Activated T-helper 17 cell treated with anti-CD3 and anti-CD28 coated beads, Interleukin-2, amount 50 U/mL, for 72 hours (primary cell): ENCODE measurements around the gene ENPEP. TPM values are rescaled to one million over a fixed set of nuclear protein-coding genes. Genes with fewer than 3 reads are reported as not detected.
A peak's percentile ranks its signal among the peaks of the same experiment; 100 is the strongest.
"Not testable (repeated sequence)": the region's sequence is repeated elsewhere in the genome, so short reads cannot be mapped to it uniquely, and the experiment has no call there.

ENCODE experiments used
- ATAC-seq: fragments of 150-1000 bp; cut with Tn5 transposase; replicated peaks from 2 replicates; pipeline ENCODE4 v1.10.0; 2021; ENCODE audit warnings: mild to moderate bottlenecking, moderate library complexity
- H3K27ac Mint-ChIP-seq: one replicate; pipeline ENCODE4 v1.8.0; 2022; ENCODE audit warnings: mixed read lengths
- H3K27me3 Mint-ChIP-seq: one replicate; pipeline ENCODE4 v1.8.0; 2022; ENCODE audit warnings: mixed read lengths
- H3K36me3 Mint-ChIP-seq: one replicate; pipeline ENCODE4 v1.8.0; 2022; ENCODE audit warnings: low read depth, mild to moderate bottlenecking, mixed read lengths
- H3K4me1 Mint-ChIP-seq: one replicate; pipeline ENCODE4 v1.8.0; 2022; ENCODE audit warnings: mixed read lengths
- H3K4me3 Mint-ChIP-seq: one replicate; pipeline ENCODE4 v1.8.0; 2022; ENCODE audit warnings: mild to moderate bottlenecking, mixed read lengths
- H3K9me3 Mint-ChIP-seq: one replicate; pipeline ENCODE4 v1.8.0; 2022; ENCODE audit warnings: mixed read lengths
- total RNA-seq, 2 donors: library from RNA; stranded (reverse); gene quantifications; one replicate each; pipeline ENCODE4 v1.2.3, GENCODE V29; 2022

Gene ENPEP, protein sequence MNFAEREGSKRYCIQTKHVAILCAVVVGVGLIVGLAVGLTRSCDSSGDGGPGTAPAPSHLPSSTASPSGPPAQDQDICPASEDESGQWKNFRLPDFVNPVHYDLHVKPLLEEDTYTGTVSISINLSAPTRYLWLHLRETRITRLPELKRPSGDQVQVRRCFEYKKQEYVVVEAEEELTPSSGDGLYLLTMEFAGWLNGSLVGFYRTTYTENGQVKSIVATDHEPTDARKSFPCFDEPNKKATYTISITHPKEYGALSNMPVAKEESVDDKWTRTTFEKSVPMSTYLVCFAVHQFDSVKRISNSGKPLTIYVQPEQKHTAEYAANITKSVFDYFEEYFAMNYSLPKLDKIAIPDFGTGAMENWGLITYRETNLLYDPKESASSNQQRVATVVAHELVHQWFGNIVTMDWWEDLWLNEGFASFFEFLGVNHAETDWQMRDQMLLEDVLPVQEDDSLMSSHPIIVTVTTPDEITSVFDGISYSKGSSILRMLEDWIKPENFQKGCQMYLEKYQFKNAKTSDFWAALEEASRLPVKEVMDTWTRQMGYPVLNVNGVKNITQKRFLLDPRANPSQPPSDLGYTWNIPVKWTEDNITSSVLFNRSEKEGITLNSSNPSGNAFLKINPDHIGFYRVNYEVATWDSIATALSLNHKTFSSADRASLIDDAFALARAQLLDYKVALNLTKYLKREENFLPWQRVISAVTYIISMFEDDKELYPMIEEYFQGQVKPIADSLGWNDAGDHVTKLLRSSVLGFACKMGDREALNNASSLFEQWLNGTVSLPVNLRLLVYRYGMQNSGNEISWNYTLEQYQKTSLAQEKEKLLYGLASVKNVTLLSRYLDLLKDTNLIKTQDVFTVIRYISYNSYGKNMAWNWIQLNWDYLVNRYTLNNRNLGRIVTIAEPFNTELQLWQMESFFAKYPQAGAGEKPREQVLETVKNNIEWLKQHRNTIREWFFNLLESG
- total RNA-seq: under 1 TPM in 1 of 2 donors, not detected in 1; 0.16 TPM

DNA sequence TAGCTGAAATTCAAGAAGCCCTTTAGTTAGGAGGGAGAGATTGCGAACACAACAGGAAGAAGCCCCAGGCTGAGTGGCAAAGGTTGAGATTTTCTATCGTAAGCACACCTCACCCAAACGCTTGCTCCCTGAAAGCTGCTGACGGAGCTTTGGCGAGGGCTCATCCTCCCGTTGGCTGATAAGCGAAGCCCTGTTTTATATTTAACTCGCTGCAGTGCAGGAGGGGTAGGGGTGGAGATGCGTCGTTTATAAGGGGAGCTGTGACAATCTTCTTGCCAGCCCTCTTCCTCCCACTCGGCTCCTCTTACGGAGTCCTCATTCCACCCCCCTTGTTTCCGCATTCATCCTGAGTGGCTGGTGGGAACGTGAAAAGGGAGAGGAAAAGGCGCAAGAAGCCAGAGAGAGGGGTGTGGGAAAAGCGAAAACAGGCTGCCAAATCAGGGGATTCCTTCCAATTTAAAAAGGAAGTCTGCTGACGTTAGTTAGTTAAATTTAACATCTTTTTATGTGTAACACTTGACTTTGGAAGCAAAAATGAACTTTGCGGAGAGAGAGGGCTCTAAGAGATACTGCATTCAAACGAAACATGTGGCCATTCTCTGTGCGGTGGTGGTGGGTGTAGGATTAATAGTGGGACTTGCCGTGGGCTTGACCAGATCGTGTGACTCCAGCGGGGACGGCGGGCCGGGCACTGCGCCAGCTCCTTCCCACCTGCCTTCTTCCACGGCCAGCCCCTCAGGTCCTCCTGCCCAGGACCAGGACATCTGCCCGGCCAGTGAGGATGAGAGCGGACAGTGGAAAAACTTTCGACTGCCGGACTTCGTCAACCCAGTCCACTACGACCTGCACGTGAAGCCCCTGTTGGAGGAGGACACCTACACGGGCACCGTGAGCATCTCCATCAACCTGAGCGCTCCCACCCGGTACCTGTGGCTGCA lies at the start of gene ENPEP:
Gene ENPEP (plus strand): TSS at position 275 of the 938 bp plus-strand sequence. CDS start 260 bp downstream, at position 535.
- no peak for ATAC-seq
- Mint-ChIP-seq H3K36me3 (no peaks in the 10 kb centered on the region), H3K27ac (no peak within 1 kb of the TSS), H3K27me3 (peaks cover 20% of the 10 kb centered on the region), H3K4me3 (no peak within 1 kb of the TSS), H3K4me1 (no peaks in the 10 kb centered on the region), H3K9me3 (no peaks in the 10 kb centered on the region)

DNA sequence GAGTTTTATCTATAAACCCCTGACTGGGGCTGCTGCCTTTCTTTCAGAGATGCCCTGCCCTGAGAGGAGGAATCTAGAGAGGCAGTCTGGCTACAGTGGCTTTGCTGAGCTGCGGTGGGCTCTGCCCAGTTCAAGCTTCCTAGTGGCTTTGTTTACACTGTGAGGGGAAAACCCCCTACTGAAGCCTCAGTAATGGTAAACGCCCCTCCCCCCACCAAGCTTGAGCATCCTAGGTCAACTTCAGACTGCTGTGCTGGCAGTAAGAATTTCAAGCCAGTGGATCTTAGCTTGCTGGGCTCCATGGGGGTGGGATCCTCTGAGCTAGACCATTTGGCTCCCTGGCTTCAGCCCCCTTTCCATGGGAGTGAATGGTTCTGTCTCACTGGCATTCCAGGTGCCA lies 44.1 kb upstream of the ENPEP start:
- not testable (repeated sequence) for H3K4me1 Mint-ChIP-seq, ATAC-seq, H3K27ac Mint-ChIP-seq, H3K36me3 Mint-ChIP-seq, H3K4me3 Mint-ChIP-seq
- H3K27me3 Mint-ChIP-seq: peaks cover 18% of the 10 kb centered on the region
- H3K9me3 Mint-ChIP-seq: peaks cover 11% of the 10 kb centered on the region

DNA sequence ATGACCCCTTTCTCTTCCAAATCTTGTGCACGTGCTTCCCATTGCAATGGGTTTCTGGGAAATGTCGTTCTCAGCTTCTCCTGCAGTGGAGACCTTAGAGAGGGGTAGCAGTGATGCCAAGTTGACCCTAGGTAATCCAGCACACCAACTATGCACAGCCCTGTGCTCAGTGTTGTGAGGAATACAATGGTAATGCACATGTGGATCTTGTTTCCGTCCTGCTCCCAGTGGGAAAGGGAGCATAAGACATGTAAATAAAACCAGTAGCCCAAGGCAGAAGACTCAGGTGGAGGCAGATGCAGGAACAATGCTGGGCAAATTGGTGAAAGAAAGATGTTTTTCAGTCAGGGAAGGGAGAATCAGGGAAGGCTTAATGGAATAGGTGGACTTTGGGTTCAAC lies 38.7 kb upstream of the ENPEP start:
- H3K27me3 Mint-ChIP-seq: peaks cover 18% of the 10 kb centered on the region
- H3K27ac Mint-ChIP-seq, H3K4me1 Mint-ChIP-seq, H3K36me3 Mint-ChIP-seq, H3K9me3 Mint-ChIP-seq, ATAC-seq, H3K4me3 Mint-ChIP-seq: not testable (repeated sequence)

DNA sequence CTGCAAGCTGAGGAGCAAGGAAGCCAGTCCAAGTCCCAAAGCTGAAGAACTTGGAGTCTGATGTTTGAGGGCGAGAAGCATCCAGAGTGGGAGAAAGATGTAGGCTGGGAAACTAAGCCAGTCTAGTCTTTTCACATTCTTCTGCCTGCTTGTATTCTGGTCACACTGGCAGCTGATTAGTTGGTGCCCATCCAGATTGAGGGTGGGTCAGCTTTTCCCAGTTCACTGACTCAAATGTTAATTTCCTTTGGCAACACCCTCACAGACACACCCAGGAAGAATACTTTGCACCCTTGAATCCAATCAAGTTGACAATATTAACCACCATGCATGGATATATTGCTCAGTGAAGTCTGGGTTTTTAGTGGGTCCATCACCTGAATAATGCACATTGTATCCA lies 36.7 kb upstream of the ENPEP start:
- H3K27me3 Mint-ChIP-seq: peaks cover 16% of the 10 kb centered on the region
- not testable (repeated sequence) for H3K4me1 Mint-ChIP-seq, H3K4me3 Mint-ChIP-seq, H3K36me3 Mint-ChIP-seq, H3K9me3 Mint-ChIP-seq, H3K27ac Mint-ChIP-seq, ATAC-seq

DNA sequence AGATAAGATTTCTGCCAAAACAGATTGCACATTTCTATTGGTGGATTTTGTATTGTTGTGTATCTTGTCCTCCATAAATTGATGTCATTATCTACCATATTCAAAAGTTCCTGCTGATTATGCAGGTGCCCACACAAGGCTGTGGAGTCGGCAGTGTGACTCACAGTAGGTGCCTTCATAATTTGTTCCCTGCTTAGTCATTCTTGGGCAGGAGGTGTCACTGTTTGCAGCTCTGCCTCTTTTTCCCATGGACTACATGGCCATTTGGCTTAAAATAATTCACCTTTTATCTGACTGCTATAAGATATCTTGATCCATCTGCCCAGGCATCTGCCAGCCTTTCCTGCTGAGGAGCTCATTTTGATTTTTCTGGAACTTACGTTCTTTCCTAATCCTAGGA lies 33.6 kb upstream of the ENPEP start:
- H3K4me1 Mint-ChIP-seq: no peaks in the 10 kb centered on the region
- H3K4me3 Mint-ChIP-seq: no peak overlapping the region
- no peaks in the 10 kb centered on the region for H3K36me3 Mint-ChIP-seq
- H3K9me3 Mint-ChIP-seq: no peaks in the 10 kb centered on the region
- ATAC-seq: peak; percentile 85
- H3K27me3 Mint-ChIP-seq: peaks cover 16% of the 10 kb centered on the region
- no peak overlapping the region for H3K27ac Mint-ChIP-seq

DNA sequence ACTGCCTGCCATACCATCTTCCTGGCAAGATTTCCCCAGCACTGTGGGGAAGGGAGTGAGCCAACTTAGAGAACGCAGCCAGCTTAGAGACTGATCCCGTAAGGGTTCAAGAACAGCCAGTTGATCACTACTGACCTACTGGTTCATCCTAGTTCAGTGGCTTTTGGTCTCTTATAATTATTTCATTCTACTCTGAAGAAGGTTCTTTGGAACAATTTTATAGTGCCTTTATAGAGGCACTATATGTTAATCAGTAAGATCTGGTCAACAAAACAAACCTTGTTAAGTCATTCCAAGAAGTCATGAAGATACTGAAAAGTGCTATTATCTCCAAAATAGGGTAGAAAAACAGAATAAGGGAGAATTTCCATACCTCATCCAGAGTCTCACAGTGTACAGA lies 33.2 kb upstream of the ENPEP start:
- ATAC-seq: no peak
- H3K27me3 Mint-ChIP-seq: peaks cover 13% of the 10 kb centered on the region

DNA sequence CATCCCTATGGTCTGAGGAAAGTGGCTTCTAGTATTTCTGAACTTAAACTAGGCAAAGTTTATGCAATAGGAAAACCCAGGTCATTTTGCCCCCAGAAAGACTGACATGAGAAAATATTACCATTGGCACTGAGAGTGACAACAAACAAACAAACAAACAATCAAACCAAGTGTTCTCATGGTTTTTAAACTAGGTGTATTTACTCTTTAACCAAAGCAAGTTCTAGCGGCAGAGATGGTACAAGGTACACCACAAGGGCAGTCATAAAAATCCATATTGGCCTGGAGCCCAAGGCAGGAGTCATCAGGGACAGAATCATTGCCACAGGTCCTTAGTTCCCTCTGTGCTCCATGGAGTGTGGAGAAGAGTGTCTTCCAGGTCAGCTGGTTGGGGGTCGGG lies 26.0 kb upstream of the ENPEP start:
- Mint-ChIP-seq H3K27me3 (peaks cover 14% of the 10 kb centered on the region), H3K27ac (no peak overlapping the region)

More for the DNA sequence above, 33.2 kb upstream of the ENPEP start:
- H3K4me3 Mint-ChIP-seq: no peak overlapping the region
- no peaks in the 10 kb centered on the region for H3K9me3 Mint-ChIP-seq
- no peak overlapping the region for H3K27ac Mint-ChIP-seq
- H3K4me1 Mint-ChIP-seq: no peaks in the 10 kb centered on the region
- no peaks in the 10 kb centered on the region for H3K36me3 Mint-ChIP-seq

DNA sequence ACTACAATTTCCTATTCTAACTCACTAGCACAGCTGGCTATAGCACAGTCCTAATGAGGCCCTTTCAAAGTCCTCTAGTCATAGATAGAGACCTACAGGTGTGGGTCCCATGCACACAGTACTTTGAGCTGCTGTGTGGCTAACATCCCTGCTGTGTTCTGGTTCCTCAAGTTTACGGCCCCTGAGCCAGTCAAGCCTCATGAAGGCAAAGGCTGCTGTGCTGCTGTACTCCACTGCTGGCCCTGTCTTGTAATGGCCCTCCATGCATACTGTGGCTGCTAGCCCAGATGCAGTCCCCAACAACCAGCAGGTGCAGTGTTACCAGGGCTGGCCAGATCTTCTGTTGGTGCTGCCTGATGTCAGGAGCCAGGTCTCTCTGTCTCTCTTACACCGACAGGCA lies 23.4 kb upstream of the ENPEP start:
- H3K27ac Mint-ChIP-seq: no peak overlapping the region
- ATAC-seq: no peak

More for the DNA sequence above, 26.0 kb upstream of the ENPEP start:
- Mint-ChIP-seq H3K36me3 (no peaks in the 10 kb centered on the region), H3K4me1 (no peaks in the 10 kb centered on the region), H3K9me3 (no peaks in the 10 kb centered on the region), H3K4me3 (no peak overlapping the region)
- ATAC-seq: no peak

DNA sequence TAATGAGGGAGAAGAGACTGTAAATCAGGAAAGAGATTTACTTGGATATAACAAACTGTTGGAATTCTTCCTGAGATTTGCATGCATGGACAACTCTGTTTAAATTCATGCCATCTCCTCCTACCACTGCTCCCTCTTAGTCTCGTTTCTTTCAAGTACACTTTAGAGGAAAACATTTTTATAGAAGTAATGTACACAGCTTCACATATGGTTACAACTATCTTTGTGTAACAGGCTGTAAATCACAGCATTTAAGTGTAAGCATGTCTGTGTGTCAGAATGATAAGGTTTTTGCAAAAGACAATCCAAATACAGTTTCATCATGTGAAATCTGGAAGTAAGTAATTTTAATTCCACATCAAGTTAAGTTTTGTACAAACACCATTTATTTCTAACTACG lies 21.5 kb upstream of the ENPEP start:
- Mint-ChIP-seq H3K27ac (no peak overlapping the region), H3K27me3 (peaks cover 19% of the 10 kb centered on the region)
- no peak for ATAC-seq

More for the DNA sequence above, 23.4 kb upstream of the ENPEP start:
- Mint-ChIP-seq H3K4me3 (no peak overlapping the region), H3K9me3 (no peaks in the 10 kb centered on the region), H3K4me1 (no peaks in the 10 kb centered on the region), H3K27me3 (peaks cover 22% of the 10 kb centered on the region), H3K36me3 (no peaks in the 10 kb centered on the region)

DNA sequence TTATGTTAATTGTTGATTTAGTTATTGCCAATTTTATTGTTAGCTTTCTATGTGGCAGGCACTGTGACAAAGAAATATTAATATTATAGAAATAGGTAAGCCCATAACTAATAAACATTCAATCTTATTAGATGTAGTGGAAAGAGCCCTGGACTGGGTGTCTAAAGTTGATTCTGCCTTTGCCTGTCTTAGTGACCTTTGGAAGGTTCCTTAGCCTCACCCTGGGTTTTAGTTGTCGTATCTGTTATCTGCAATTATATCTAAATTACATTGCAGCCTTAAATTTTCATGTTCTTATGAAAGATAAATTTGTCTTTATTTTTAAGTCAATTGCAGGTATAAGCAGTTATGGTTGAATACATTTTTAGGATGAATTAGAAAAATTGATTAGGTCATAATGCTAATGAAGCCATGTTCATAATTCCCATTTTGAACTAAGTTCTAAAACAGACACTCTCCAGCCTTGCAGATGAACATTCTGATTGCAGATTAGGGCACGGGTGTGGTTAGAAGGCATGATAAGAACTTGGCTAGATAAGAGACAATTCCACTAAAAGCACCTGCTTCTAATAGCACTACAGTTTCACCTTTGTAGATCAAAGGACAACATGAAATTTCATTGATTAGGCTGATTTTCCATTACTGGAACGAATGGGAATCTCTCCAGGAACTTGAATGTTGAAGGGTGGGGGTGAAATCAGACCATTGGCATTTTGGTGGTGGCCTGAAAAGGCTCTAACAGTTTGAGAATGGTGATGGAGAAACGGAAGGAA lies 17.3 kb upstream of the ENPEP start:
- H3K27me3 Mint-ChIP-seq: peaks cover 15% of the 10 kb centered on the region
- no peak overlapping the region for H3K27ac Mint-ChIP-seq
- no peaks in the 10 kb centered on the region for H3K9me3 Mint-ChIP-seq
- H3K4me1 Mint-ChIP-seq: no peaks in the 10 kb centered on the region
- H3K36me3 Mint-ChIP-seq: no peaks in the 10 kb centered on the region
- no peak for ATAC-seq
- H3K4me3 Mint-ChIP-seq: no peak overlapping the region

More for the DNA sequence above, 21.5 kb upstream of the ENPEP start:
- Mint-ChIP-seq H3K9me3 (no peaks in the 10 kb centered on the region), H3K36me3 (no peaks in the 10 kb centered on the region), H3K4me3 (no peak overlapping the region), H3K4me1 (no peaks in the 10 kb centered on the region)

DNA sequence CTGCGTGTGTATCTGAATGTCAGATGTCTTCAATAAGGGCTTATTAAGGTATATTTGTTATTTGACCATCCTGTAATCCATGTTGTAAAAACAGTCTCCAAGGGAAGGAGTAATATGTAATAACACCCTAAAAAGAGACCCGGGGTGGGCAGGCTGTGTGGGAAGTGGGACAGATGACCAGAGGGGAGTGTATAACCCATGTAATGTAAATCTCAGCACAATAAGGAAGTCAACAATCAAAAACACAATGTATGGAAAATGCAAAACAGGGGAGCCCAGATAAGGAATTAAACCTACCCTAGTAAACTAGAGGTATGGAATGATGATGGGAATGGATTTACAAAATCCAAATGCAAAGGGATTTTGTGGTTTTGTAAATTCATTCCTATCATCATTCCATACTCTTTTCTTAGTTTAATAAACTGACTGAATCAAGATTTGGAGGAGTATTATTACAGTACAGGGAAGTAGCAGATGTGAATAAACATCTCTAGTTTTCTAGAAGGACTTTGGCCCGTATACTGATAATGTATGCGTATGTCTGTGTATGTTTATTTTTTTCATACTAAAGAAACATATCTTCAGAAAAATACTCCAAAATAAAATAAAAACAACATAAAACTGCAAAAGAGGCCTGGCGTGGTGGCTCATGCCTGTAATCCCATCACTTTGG lies 15.7 kb upstream of the ENPEP start:
- no peaks in the 10 kb centered on the region for H3K4me1 Mint-ChIP-seq
- H3K9me3 Mint-ChIP-seq: no peaks in the 10 kb centered on the region
- H3K27ac Mint-ChIP-seq: no peak overlapping the region
- no peak overlapping the region for H3K4me3 Mint-ChIP-seq
- H3K36me3 Mint-ChIP-seq: no peaks in the 10 kb centered on the region
- peaks cover 15% of the 10 kb centered on the region for H3K27me3 Mint-ChIP-seq
- no peak for ATAC-seq

DNA sequence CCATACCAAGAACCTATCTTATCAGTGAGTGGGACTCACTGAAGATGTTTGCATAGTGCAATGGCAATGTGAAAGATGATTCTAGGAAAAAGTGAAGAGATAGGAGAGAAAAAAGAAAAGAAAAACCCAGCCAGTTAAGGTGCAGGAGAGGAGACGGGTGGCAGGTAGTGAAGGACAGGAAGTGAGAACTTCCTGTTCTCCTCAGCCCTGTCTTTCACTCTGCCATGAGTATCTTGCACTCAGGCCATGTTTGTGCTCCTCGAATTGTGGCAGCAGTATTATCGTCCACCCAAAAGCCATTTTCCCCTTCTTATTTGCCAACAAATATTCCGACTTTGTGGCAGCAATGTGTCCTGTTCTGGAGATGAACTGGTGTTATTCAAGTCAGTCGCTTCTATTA lies 8.6 kb upstream of the ENPEP start:
- no peak overlapping the region for H3K4me3 Mint-ChIP-seq
- peaks cover 5% of the 10 kb centered on the region for H3K27me3 Mint-ChIP-seq

More for the DNA sequence above, 8.6 kb upstream of the ENPEP start:
- ATAC-seq: no peak
- Mint-ChIP-seq H3K4me1 (peaks cover 3% of the 10 kb centered on the region), H3K36me3 (no peaks in the 10 kb centered on the region), H3K9me3 (no peaks in the 10 kb centered on the region), H3K27ac (no peak overlapping the region)
